RCC 7860 (cell line): ENCODE results near the gene KLHL3.
"Not testable (repeated sequence)": the region's sequence is repeated elsewhere in the genome, so short reads cannot be mapped to it uniquely, and the experiment has no call there.

Source experiments
- DNase-seq: peaks from one replicate; pipeline ENCODE4 v3.0.0-alpha.2; 2015; ENCODE audit warnings: low spot score
- FAIRE-seq: peaks from 2 replicates; lab custom pipeline; 2012; peaks lifted over from hg19 to GRCh38; lab: Jason Lieb, UNC

KLHL3 gene

GRCh38 chr5:137735555-137736284 lies at the start of gene KLHL3:
TSS of gene KLHL3 (minus strand) at chr5:137736089. CDS start at chr5:137735646, 443 bp downstream.
- DNase-seq (no peak), FAIRE-seq (no peak)

GRCh38 chr5:137782984-137783536 lies 47.2 kb upstream of the KLHL3 start:
- no peak for FAIRE-seq
- no peak for DNase-seq

GRCh38 chr5:137782055-137782454 lies 46.2 kb upstream of the KLHL3 start:
- no peak for FAIRE-seq
- no peak for DNase-seq

- DNase-seq (peak; percentile 34), FAIRE-seq (peak; percentile 72)
Measured at GRCh38 chr5:137778772-137779564, 43.1 kb upstream of the KLHL3 start.

- DNase-seq, FAIRE-seq: not testable (repeated sequence)
Measured at GRCh38 chr5:137767937-137768336, 32.0 kb upstream of the KLHL3 start.

- FAIRE-seq, result no peak
- DNase-seq, result no peak
Measured at GRCh38 chr5:137761566-137761965, 25.7 kb upstream of the KLHL3 start.

- no peak for FAIRE-seq
- no peak for DNase-seq
Measured at GRCh38 chr5:137760719-137761516, 25.0 kb upstream of the KLHL3 start.

- DNase-seq (no peak), FAIRE-seq (no peak)
Measured at GRCh38 chr5:137760294-137760693, 24.4 kb upstream of the KLHL3 start.

GRCh38 chr5:137758715-137759306 lies 22.9 kb upstream of the KLHL3 start:
- FAIRE-seq, result no peak
- DNase-seq, result no peak

GRCh38 chr5:137758121-137758520 lies 22.2 kb upstream of the KLHL3 start:
- FAIRE-seq (no peak), DNase-seq (no peak)

- no peak for FAIRE-seq
- DNase-seq, result no peak
Measured at GRCh38 chr5:137757634-137758033, 21.7 kb upstream of the KLHL3 start.

- FAIRE-seq, result no peak
- DNase-seq, result no peak
Measured at GRCh38 chr5:137754961-137755762, 19.3 kb upstream of the KLHL3 start.

GRCh38 chr5:137754188-137754960 lies 18.5 kb upstream of the KLHL3 start, which contains the start of gene HNRNPA0:
TSS of gene HNRNPA0 (minus strand) at chr5:137754363. CDS start at chr5:137754066, 297 bp downstream.
- DNase-seq (peak; percentile 90), FAIRE-seq (peak; percentile 45)

- no peak for FAIRE-seq
- no peak for DNase-seq
Measured at GRCh38 chr5:137753691-137754187, 17.9 kb upstream of the KLHL3 start.

- DNase-seq (no peak), FAIRE-seq (no peak)
Measured at GRCh38 chr5:137752905-137753690, 17.2 kb upstream of the KLHL3 start.

- DNase-seq (peak; percentile 62), FAIRE-seq (peak; percentile 81)
Measured at GRCh38 chr5:137751869-137752491, 16.1 kb upstream of the KLHL3 start.

GRCh38 chr5:137750436-137750835 lies 14.5 kb upstream of the KLHL3 start:
- DNase-seq, result no peak
- FAIRE-seq, result no peak
